ENCODE data around the gene PPIL4.

- no peak for TF ChIP-seq CTCF (IDR thresholded peaks at IDR 0.05; ENCODE audit: low read depth, low read length, poor library complexity, severe bottlenecking)
- no peak for TF ChIP-seq EZH2phosphoT487 (IDR thresholded peaks at IDR 0.05; ENCODE audit: borderline replicate concordance, low read length)
Measured at GRCh38 chr6:149563203-149563927, 17.5 kb upstream of the PPIL4 start.
